Keratinocyte (primary cell): ENCODE measurements around the gene KRTAP9-1.

Source experiments
- CTCF ChIP-seq, 3 experiments: IDR thresholded peaks in 1 of 3; conservative IDR thresholded peaks in 1 of 3; optimal IDR thresholded peaks in 1 of 3; 2 replicates in 2 of 3; 3 replicates in 1 of 3; pipeline versions ENCODE3 to v1.5.1; 2011; ENCODE audit warnings: low read length in 3 of 3, mild to moderate bottlenecking in 3 of 3, moderate library complexity in 2 of 3, control low read depth in 1 of 3, inconsistent platforms in 1 of 3; ENCODE audit not compliant: insufficient read depth in 2 of 3; ENCODE audit errors: extremely low read depth in 1 of 3
- EZH2 ChIP-seq: IDR thresholded peaks from one replicate; pipeline ENCODE4 v1.6.1; 2012; ENCODE audit warnings: inconsistent platforms, mild to moderate bottlenecking, low read length, moderate library complexity

DNA sequence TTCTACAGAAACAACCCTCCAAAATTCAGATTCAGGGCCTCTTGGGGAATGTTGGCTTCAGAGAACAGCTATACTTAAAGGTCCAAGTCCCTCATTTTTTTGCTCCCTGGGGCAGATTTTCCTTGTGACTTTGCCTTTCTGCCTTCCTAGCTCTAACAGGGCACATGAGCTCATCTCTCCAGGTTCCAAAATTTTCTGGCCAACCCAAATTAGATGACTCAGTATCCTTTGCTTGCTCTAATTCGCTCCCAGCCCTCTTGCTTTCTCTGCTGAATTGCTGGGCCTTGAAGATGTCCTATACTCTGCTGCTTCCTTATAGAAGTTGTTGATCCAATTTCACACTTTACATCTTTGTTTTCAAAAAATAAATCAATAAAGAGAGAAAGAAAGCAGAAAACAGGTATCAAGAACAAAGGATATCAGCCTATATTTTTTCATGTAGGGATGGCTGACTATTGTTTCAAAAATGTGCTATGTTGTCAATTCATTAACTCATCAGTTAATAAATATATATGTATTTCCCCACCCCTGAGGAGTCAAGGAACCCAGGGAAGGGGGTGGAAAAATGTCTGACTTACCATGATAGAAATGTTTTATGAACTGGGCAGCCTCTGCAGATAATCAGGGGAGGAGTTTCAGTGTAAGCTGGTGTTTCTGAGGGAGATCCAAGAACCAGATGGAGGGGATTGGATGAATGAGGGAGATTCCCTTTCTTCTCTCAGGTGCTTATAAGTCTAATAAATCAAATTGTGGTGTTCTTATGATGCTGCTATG, 10.7 kb upstream of the KRTAP9-1 start:
- TF ChIP-seq CTCF (optimal IDR thresholded peaks at IDR 0.05 in 1 of 3, IDR thresholded peaks at IDR 0.05 in 1 of 3, conservative IDR thresholded peaks at IDR 0.05 in 1 of 3; ENCODE audit: extremely low read depth in 1 of 3, insufficient read depth in 2 of 3, low read length in 3 of 3) = no peak
- no peak for TF ChIP-seq EZH2
